Measurements from ENCODE around the gene ELAVL2.
A peak's percentile ranks its signal among the peaks of the same experiment; 100 is the strongest.

ELAVL2 gene

DNA sequence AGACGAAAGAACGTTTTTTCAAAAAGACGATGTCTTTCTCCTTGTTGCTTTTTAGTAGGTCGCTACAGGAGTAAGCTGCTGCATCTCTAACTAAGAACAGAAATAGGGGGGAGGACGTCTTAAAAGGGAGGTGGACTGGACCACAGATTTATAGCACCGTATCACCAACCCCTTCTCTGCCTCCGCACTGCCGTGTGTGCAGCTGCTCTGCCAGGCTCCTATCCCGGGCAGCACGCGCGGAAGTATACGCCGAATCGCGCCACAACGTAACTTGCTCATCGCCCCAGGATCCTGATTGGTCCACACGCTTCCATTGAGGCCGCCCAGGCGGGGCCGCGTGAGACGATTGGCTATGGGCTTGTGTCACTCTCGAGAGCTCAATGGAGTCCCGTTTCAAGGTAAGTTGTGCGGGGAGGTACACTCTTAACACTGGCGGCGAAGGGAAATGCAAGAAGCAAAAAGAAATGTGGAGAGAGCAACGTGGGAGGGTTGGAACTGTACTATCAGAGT lies at the start of gene ELAVL2:
Gene ELAVL2 (minus strand): TSS at position 121 of the 510 bp plus-strand sequence. CDS start 64,006 bp downstream, outside the sequence.
- peak; percentile 97 for DNase-seq (ENCODE audit: low spot score)

GRCh38 chr9:23858234-23858633 lies 32.2 kb upstream of the ELAVL2 start:
- no peak for DNase-seq (ENCODE audit: low spot score)

DNA sequence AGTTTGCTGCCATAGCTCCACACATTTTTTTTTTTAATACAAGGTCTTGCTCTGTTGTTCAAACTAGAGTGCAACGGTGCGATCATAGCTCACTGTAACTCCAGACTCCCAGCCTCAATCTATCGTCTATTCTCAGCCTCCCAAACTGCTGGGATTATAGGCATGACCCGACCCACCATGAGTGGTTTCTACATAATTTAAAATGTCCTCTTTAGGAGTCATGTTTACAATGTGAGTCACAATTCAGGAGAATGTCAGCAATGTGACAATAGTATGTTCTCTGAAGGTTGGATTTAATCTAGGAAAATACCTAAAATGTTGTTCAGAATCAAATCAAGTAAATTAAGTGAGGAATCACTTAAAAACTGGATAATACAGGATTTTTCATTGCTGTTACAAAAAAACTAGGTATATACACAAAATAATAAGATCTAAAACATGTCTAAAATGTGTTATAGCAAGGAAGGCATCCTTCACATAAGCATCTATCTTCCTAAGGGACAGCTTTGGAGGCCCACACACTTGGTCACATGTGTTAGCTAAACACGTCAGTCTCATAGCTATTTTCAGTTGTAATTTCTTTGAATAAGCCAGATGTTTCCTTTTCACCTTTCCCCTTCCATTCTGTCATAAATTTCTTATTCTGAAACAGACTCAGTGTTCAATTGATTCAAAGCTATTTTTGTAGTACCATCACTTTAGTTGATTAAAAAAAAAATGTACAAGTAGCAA lies 30.0 kb upstream of the ELAVL2 start:
- peak; percentile 40 for DNase-seq (ENCODE audit: low spot score)

DNA sequence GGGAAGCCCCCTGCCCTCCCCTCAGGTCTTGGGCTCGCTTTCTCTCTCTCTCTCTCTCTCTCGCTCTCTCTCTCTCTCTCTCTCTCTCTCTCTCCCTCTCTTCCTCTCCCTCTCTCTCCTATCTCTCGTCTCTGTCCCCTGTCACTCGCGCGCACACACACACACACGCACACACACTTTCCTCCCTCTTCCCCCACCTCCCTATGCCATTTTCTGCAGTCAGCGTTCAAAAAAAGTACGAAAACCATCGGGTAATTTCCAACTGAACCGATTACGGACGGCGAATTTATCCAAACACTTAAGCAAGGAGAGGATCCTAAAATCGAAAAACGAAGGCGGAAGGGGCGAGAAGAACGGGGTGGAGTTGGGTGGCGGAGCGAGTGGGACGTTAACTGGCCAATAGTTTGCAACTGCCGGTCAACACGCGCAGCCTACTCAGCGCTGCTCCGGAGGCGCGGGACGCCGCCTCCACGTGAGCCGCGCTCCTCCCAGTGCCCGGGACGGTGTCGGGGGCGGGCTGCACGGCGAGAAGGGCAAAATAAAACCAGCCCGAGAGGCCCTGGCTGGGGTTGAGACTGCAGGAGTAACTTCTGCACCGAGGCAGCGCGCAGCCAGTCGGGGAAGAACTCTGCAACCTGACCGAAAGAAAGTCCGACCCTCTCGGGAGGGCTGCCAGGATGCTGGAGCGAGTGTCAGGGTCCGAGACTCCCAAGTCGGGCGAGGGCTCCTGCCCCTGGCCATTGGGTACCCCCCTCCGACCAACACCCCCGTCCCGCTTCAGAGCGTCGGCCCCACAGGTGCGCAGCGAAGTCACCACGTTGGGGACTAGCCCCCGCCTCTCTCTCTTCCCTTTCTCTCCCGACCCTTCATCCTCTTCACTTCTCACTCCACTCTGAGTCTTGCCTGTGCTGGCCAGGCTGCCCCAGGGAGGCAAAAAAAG lies 24.9 kb upstream of the ELAVL2 start:
- DNase-seq (ENCODE audit: low spot score) = no peak

- no peak for DNase-seq (ENCODE audit: low spot score)
Observed at GRCh38 chr9:23850242-23850689, 24.2 kb upstream of the ELAVL2 start.

DNA sequence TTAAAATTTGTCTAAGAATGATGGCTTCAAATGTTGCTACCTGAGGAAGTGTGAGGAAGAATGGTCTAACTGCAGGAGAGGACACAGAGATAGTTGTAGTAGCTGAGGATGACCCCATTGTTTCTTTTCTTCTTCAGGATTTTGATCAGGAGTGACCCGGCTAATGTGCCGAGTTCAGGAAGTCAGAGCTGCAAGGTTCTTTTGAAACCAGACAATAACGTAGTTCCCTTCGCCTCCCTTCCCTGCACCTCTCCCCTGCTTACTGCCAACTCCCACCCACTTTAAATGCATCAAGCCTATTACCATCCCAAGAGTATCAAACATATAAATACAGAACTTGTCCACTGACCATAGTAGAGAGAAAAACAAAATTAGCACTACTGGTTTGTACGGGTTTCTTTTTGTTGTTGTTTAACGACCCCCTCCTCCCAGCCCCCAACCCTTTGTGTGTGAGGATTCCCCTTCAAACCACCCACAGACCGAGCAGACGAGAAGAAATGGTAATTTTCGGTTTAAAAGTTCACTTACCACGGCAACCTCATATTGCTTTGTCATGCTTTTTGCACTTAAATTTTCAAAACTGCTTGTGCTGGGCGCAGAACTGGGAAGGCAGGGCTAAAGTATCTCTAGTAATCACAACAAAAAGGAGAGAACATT lies 23.5 kb upstream of the ELAVL2 start:
- DNase-seq (ENCODE audit: low spot score) = no peak

- DNase-seq (ENCODE audit: low spot score) = no peak
Observed at GRCh38 chr9:23842565-23843129, 16.6 kb upstream of the ELAVL2 start.

- no peak for DNase-seq (ENCODE audit: low spot score)
Observed at GRCh38 chr9:23841304-23841703, 15.3 kb upstream of the ELAVL2 start.

DNA sequence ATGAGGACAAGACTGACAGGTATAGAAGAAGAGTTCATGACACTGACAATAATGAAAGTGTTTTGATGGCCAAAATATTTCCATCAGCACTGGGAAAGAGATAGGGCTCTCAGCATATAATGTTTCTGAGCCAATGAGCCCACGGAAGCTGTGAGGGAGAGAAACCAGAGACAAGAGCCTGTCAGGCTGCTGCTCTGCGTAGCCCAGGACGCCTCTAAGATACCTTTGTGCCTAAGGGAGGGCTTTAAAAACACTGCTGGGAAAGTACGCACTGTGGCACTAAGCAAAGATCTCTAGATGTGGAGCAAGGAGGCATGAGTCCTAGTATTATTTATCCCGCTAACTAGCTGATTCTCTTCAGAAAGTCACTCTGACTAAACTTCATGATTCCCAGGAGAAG lies 11.0 kb upstream of the ELAVL2 start:
- no peak for DNase-seq (ENCODE audit: low spot score)

DNA sequence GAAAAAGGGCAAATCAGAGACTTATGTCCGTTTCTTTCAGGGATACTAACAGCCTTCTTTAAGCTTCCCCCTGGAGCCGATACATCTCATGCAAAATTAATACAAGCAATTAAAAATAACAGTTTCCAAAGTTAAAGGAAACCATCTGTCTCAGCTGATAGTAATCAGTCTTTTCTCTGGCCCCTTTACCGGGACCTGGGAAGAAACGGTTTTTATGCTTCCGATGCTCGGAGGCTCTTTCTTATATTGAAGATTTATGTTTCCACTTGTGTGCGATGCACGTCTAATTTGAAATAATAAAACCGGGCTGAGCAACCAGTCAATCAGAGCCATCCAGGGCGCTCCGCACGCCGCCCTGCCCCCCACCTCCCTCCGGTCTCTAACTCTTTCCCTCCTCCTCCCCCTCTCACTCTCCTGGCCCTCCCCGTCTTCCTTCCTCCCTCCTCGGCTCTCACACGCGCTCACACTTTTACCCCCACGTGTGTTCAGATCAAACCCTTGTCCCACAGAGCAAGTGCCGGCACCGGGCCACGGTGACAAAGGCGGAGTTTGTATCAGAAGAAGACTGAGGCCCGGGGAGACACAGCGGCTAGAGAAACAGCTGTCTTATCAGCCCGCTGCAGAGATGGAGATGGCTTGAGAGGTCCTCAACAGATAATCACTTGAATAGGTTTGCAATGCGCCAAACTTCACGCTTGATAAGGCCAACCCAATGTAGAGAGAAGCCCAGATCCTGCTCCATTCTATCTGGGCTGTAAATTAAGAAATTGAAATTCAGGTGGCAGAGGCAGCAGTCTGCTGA lies 5.1 kb upstream of the ELAVL2 start:
- DNase-seq (ENCODE audit: low spot score) = no peak

- no peak for DNase-seq (ENCODE audit: low spot score)
Observed at GRCh38 chr9:23830476-23830805, 4.4 kb upstream of the ELAVL2 start.

GRCh38 chr9:23829580-23830475 lies 3.8 kb upstream of the ELAVL2 start:
- peak; percentile 50 for DNase-seq (ENCODE audit: low spot score)

- DNase-seq (ENCODE audit: low spot score) = no peak
Observed at GRCh38 chr9:23825700-23826099, 340 bp downstream of the ELAVL2 start.

DNA sequence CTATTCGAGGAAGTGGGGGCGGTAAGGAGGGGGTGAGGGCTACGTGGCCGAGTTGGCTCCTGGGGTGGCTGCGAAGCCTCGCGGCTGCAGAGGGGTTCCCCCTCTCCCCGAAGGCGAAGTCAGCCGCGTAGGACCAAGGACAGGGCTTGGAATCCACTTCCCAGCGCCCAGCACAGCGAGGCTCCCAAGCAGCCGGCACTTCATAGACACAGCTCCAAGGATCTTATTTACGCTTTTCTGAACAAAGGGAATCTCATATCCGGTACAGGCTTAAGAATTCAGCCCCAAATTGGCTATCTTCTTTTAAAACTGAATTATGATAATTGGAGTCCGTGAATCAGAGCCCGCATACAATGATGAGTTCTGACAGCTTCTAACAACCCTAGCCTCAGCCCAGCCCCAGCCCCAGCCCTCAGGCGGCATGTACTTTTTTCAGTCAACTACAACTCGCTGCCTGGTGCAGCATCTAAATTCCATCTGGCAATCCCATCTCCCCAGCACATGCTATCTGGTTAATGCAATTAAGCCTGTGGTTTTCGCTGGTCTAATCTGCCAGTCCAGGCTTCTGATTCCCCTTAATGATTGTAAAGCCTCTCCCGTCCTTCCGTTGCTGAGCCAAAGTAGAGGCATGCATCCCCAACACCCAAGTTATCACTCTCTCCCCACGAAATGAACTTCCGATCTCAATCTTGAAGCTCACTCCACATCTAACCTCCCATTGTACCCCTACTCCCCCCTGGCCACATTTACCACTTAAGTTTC lies 1.0 kb downstream of the ELAVL2 start:
- DNase-seq (ENCODE audit: low spot score) = no peak

- DNase-seq (ENCODE audit: low spot score) = no peak
Observed at GRCh38 chr9:23823986-23824829, 1.8 kb downstream of the ELAVL2 start.

- no peak for DNase-seq (ENCODE audit: low spot score)
Observed at GRCh38 chr9:23823269-23823668, 2.8 kb downstream of the ELAVL2 start.

DNA sequence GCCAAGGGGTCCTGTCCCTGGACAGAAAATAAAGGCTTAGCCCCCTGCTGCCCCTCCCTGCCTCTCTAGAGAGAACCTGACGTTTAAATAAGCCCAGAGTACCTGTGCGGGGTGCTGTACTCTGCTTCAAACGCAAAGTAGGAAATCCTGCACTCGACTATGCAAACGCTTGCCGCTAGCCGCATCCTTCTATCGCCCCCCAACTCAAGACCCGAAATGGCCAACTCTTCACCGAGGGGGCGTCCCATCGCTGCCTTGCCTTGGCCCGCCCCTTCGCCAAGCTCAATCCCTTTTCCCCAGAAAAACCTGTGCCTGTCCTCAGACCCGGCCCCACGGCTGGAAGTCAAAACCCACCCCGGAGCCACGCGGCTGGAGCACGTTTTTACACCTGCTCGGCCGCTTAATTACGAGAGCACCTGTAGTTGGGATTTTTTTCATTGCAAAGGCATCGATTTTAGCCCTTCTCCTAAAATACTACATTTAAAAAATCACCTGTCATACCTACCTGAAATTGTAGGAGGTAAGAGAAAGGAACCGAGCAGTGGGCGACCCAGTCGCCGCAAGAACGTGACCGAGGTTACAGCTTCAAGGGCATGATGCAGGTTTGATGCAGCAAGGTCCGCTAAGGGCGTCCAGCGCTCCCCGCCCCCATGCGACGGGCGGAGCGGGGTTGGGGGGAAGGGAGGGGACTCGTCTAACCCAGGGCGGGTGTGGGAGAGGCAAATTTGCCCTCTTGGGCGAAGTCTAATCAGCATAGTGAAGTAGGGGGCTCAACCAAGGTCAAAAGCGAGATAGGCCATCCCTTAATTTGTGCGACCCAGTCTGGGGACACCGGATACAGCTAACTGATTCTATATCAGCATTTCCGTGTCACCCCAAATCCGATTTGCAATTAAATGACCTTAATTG lies 3.5 kb downstream of the ELAVL2 start:
- DNase-seq (ENCODE audit: low spot score) = no peak

Data from kidney capillary endothelial cell (primary cell).